Right lobe of liver (tissue), 6 donors: ENCODE measurements around the gene ZFR. TPM values are rescaled to one million over a fixed set of nuclear protein-coding genes. Genes with fewer than 3 reads are reported as not detected.
"Not testable (repeated sequence)": the region's sequence is repeated elsewhere in the genome, so short reads cannot be mapped to it uniquely, and the experiment has no call there.

Experiments used
- ATAC-seq, 4 donors: fragments of 200-7000 bp; cut with Tn5 transposase; one replicate each; pipeline ENCODE4 v1.9.1; 2020; ENCODE audit warnings: mild to moderate bottlenecking in 4 of 4, moderate library complexity in 4 of 4
- DNase-seq, 3 donors: peaks; one replicate each; pipeline ENCODE4 v3.0.0-alpha.2; 2020
- H3K27ac ChIP-seq, 3 donors: fragments of 200-600 bp; one replicate each; pipeline ENCODE4 v1.8.0; 2022
- H3K27me3 ChIP-seq, 2 donors: fragments of 200-600 bp; one replicate each; pipeline ENCODE4 v1.8.0; 2022
- H3K36me3 ChIP-seq, 4 donors: fragments of 200-600 bp; sonication (generic) in 1 of 4; one replicate each; pipeline versions ENCODE4 v1.5.1 to v1.8.0; 2017 to 2022; ENCODE audit warnings: control low read depth in 1 of 4
- H3K4me1 ChIP-seq, 4 donors: fragments of 200-600 bp; sonication (generic) in 1 of 4; one replicate each; pipeline versions ENCODE4 v1.5.1 to v1.8.0; 2017 to 2022; ENCODE audit warnings: control low read depth in 1 of 4
- H3K4me3 ChIP-seq, 3 donors: fragments of 200-600 bp; one replicate each; pipeline ENCODE4 v1.8.0; 2022
- H3K9me3 ChIP-seq, 4 donors: fragments of 200-600 bp; sonication (generic) in 1 of 4; one replicate each; pipeline versions ENCODE4 v1.5.1 to v1.8.0; 2017 to 2022; ENCODE audit warnings: control low read depth in 1 of 4
- POLR2A ChIP-seq: fragments of 450-650 bp; IDR thresholded peaks from one replicate; pipeline ENCODE4 v1.6.1; 2017; ENCODE audit warnings: antibody characterized with exemption, mild to moderate bottlenecking
- WGBS: methylation state at CpG from one replicate; pipeline ENCODE4 v1.1.6; 2018; ENCODE audit warnings: low coverage, low lambda C conversion rate; ENCODE audit not compliant: insufficient coverage; ENCODE audit errors: missing lambda C conversion rate; 5-methylcytosine and 5-hydroxymethylcytosine counted together
- intact Hi-C, 2 donors: fragments of 100-400 bp; cut with DNase I; formaldehyde crosslinking; loops; one replicate each; pipeline versions ENCODE4 v1.11.2 to v1.14.1; 2022
- total RNA-seq, 6 experiments: library from RNA; depleted of rRNA in 2 of 6; stranded (reverse); fragments of >200 nt in 2 of 6; fragmentation: NEBNext Ultra II Directional in 3 of 6; extraction: Animal tissue kit (Norgen Biotek cat#: 25700) in 3 of 6; gene quantifications; one replicate each; pipeline versions ENCODE4 v1.1.0 to v1.2.4, GENCODE V29; 2016 to 2023
- TF ChIP-seq, protein P1 (sequence below), 4 donors: fragments of 200-600 bp in 3 of 4; fragments of 450-650 bp in 1 of 4; IDR thresholded peaks; one replicate each; pipeline versions ENCODE4 v1.5.1 to v1.8.0; 2016 to 2022; ENCODE audit warnings: antibody characterized with exemption in 4 of 4, mild to moderate bottlenecking in 2 of 4
- donor health status: DM: no; HTN: yes; CAD: no.
- donor health status: DM: no; HTN: no; CAD: no.
- donor health status: DM: no; HTN: no; CAD: no.
- donor health status: DM: no; HTN: yes; CAD: no.
- donor health status: DM: no; HTN: yes; CAD: no.

The ZFR gene
- total RNA-seq, 6 experiments from 2014 or later, result 19.8 to 36.8 (median 25.8) TPM

DNA sequence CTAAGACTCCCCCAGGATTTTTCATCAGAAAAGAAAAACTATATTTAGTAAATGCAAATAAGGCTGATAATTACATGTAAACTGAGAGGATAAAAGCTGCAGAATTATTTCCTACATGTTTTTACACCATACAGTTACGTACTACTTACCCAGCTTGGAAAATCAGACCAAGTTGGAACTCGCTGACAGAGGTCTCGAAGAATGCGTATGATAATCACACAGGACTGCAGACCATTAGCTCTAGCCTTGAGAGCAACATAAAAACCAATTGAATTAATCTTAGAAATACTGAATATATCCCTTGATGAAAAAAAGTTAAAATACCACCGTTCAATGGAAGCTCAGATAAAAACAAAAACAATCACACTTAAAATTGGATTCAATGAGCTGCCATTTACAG lies 65.6 kb downstream of the ZFR start:
- no peaks in the 10 kb centered on the region for H3K9me3 ChIP-seq
- H3K27me3 ChIP-seq, result no peaks in the 10 kb centered on the region
- no peak for DNase-seq
- no peak overlapping the region for H3K4me3 ChIP-seq
- H3K27ac ChIP-seq, result no peak overlapping the region
- 66% methylated on average over 5 of the region's 5 CpGs for WGBS
- TF ChIP-seq, protein P1, sequence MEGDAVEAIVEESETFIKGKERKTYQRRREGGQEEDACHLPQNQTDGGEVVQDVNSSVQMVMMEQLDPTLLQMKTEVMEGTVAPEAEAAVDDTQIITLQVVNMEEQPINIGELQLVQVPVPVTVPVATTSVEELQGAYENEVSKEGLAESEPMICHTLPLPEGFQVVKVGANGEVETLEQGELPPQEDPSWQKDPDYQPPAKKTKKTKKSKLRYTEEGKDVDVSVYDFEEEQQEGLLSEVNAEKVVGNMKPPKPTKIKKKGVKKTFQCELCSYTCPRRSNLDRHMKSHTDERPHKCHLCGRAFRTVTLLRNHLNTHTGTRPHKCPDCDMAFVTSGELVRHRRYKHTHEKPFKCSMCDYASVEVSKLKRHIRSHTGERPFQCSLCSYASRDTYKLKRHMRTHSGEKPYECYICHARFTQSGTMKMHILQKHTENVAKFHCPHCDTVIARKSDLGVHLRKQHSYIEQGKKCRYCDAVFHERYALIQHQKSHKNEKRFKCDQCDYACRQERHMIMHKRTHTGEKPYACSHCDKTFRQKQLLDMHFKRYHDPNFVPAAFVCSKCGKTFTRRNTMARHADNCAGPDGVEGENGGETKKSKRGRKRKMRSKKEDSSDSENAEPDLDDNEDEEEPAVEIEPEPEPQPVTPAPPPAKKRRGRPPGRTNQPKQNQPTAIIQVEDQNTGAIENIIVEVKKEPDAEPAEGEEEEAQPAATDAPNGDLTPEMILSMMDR (IDR thresholded peaks at IDR 0.05), result no peak
- no peak for TF ChIP-seq POLR2A
- intact Hi-C loops, result no loop called here
- peaks cover 0 to 51% (median 11%) of the 10 kb centered on the region in 4 donors for H3K36me3 ChIP-seq
- no peak for ATAC-seq
- no peaks in the 10 kb centered on the region for H3K4me1 ChIP-seq

DNA sequence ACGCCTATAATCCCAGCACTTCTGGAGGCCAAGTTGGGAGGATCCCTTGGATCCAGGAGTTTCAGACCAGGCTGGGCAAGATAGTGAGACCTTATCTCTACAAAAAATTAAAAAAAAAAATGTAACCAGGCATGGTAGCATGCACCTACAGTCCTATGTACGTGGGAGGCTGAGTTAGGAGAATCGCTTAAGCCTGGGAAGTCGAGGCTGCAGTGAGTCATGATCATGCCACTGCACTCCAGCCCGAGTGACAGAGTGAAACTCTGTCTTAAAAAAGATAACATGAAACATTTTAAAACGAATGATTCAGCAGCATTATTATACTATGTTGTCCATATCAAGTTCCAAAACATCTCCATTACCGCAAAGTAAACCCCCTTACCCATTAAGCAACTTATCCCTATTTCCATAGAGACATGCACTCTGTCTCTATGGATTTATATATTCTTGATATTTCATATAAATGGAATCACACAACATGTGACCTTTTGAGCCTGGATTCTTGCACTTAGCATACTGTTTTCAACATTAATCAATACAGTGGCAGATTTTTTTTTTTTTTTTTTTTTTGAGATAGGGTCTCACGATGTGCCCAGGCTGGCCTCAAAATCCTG lies 74.9 kb downstream of the ZFR start:
- Histone ChIP-seq H3K9me3 (no peaks in the 10 kb centered on the region), H3K27ac (no peak overlapping the region), H3K4me3 (no peak overlapping the region), H3K36me3 (peaks cover 0 to 13% (median under 1%) of the 10 kb centered on the region in 4 donors), H3K4me1 (no peaks in the 10 kb centered on the region), H3K27me3 (no peaks in the 10 kb centered on the region)
- TF ChIP-seq POLR2A, result no peak
- TF ChIP-seq, protein P1 (IDR thresholded peaks at IDR 0.05), result no peak
- DNase-seq (no peak), ATAC-seq (no peak)
- intact Hi-C loops, result no loop called here
- 73% methylated on average over 5 of the region's 8 CpGs for WGBS

DNA sequence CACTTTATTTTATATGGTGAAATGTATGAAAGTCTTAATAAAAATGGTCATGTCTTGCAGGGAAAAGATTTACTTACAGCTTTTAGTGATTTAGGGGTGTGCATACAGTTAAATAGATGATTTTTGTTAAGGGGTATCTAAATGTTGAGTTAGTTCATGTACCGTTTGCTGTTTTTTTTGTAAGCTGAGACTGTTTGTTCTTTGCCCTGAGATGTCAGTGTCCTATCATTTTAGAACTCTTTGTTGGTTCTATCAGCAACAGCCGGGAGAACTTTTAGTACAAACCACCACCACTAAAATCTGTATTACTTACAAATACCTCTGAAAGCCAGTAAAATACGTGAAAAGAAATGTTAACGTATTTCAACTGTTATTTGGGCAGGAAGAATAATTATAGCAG lies 75.5 kb downstream of the ZFR start:
- Histone ChIP-seq H3K36me3 (peaks cover 0 to 13% (median under 1%) of the 10 kb centered on the region in 4 donors), H3K4me1 (no peaks in the 10 kb centered on the region), H3K9me3 (no peaks in the 10 kb centered on the region), H3K4me3 (no peak overlapping the region), H3K27ac (no peak overlapping the region), H3K27me3 (no peaks in the 10 kb centered on the region)
- 53% methylated on average over 4 of the region's 4 CpGs for WGBS
- no peak for TF ChIP-seq POLR2A
- no peak for DNase-seq
- ATAC-seq, result no peak
- intact Hi-C loops, result no loop called here

DNA sequence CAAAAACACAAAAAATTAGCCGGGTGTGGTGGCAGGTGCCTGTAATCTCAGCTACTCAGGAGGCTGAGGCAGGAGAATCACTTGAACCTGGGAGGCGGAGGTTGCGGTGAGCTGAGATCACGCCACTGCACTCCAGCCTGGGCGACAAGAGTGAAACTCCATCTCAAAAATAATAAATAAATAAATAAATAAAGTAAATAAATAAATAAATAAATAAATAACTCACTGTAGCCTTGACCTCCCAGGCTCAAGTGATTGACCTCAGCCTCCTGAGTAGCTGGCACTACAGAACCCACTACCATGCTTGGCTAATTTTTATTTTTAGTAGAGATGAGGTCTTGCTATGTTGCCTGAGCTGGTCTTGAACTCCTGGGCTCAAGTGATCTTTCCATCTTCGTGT lies 77.3 kb downstream of the ZFR start:
- H3K27me3 ChIP-seq, ATAC-seq, DNase-seq, H3K4me1 ChIP-seq, H3K27ac ChIP-seq, H3K4me3 ChIP-seq, H3K9me3 ChIP-seq, intact Hi-C loops: not testable (repeated sequence)
- WGBS, result 80% methylated on average over 5 of the region's 6 CpGs
- peaks cover 0 to 22% (median 6%) of the 10 kb centered on the region in 4 donors for H3K36me3 ChIP-seq

DNA sequence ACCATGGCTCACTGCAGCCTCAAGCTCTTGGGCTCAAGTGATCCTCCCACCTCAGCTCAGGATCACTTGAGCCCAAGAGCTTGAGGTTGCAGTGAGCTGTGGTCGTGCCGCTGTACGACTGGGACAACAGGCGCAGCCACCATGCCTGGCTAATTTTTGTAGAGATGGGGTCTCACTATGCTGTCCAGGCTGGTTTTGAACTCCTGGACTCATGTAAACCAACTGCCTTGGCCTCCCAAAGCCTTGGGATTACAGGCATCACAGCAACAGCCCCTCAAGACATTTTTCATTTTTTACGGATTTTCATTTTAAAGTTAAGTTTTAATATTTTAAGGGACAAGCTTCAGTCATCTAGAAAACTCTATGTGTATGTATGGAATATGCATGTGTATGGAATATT lies 78.9 kb downstream of the ZFR start:
- Histone ChIP-seq H3K36me3 (peaks cover 0 to 28% (median 7%) of the 10 kb centered on the region in 4 donors), H3K4me1 (no peaks in the 10 kb centered on the region), H3K27ac (no peak overlapping the region), H3K9me3 (no peaks in the 10 kb centered on the region), H3K27me3 (no peaks in the 10 kb centered on the region), H3K4me3 (no peak overlapping the region)
- intact Hi-C loops, result no loop called here
- 100% methylated on average over 3 of the region's 5 CpGs for WGBS
- ATAC-seq, result no peak
- no peak for DNase-seq
- TF ChIP-seq, protein P1 (IDR thresholded peaks at IDR 0.05), result no peak
- no peak for TF ChIP-seq POLR2A

DNA sequence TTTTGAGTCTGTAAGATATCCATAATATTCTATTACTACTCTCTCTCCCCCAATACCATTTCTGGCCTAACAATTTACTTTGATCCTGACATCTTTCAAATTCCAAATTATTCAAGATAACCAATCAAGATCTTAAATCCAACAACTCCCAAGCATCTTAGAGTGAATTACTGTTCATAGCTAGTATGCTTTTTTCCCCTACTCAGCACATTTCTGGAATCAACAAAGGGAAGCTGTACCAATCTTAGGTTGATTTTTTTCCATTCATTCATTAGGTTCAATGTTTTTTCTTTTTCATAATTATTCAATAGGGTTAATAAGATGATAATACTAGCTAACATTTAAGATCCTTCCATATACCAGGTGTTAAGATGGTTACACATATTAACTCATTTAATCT lies 81.5 kb downstream of the ZFR start:
- peaks cover 0 to 30% (median 6%) of the 10 kb centered on the region in 4 donors for H3K36me3 ChIP-seq
- ATAC-seq, result no peak
- no peaks in the 10 kb centered on the region for H3K9me3 ChIP-seq
- H3K27me3 ChIP-seq, result no peaks in the 10 kb centered on the region
- TF ChIP-seq POLR2A, result no peak
- TF ChIP-seq, protein P1 (IDR thresholded peaks at IDR 0.05), result no peak
- DNase-seq, result no peak
- H3K27ac ChIP-seq, result no peak overlapping the region
- intact Hi-C loops, result no loop called here
- no peaks in the 10 kb centered on the region for H3K4me1 ChIP-seq
- H3K4me3 ChIP-seq, result no peak overlapping the region
